HepG2 (cell line): Measurements from ENCODE around the gene PRXL2A. TPM values are rescaled to one million over a fixed set of nuclear protein-coding genes. Genes with fewer than 3 reads are reported as not detected.

Source experiments
- ATAC-seq: fragments of 200-7000 bp; cut with Tn5 transposase; 3 replicates; pipeline ENCODE4 v1.9.1; 2020; ENCODE audit warnings: mild to moderate bottlenecking, moderate library complexity
- BruUV-seq: library from RNA; stranded (reverse); fragments of 400-500 nt; replicated peaks from 2 replicates; lab custom pipeline; 2021; lab: Mats Ljungman, UMichigan
- CTCF ChIA-PET: fragments of 300-600 bp; formaldehyde crosslinking; extraction: SDS; loops from one replicate; lab custom pipeline; 2021; ENCODE audit warnings: low total read pairs, inconsistent platforms, low intra/inter-chr PET ratio; lab: Yijun Ruan, JAX
- POLR2A ChIA-PET: fragments of 350-600 bp; sonication (Branson Sonifier 250); formaldehyde crosslinking; loops from one replicate; lab custom pipeline; 2020; ENCODE audit warnings: antibody characterized with exemption, inconsistent platforms; lab: Yijun Ruan, JAX
- DNase-seq: peaks from one replicate; pipeline ENCODE4 v3.0.0-alpha.2; 2015; ENCODE audit warnings: low spot score
- FAIRE-seq: peaks from 3 replicates; lab custom pipeline; 2011; peaks lifted over from hg19 to GRCh38; lab: Jason Lieb, UNC
- H2AFZ ChIP-seq: one replicate; pipeline ENCODE4 v1.6.1; 2011; ENCODE audit warnings: low read length, inconsistent platforms
- H3K27ac ChIP-seq: fragments of 300-600 bp; 3 replicates; pipeline ENCODE4 v1.8.0; 2011; ENCODE audit warnings: mixed run types, mild to moderate bottlenecking, mixed read lengths, low read length, inconsistent platforms; ENCODE audit not compliant: insufficient read depth; ENCODE audit errors: extremely low read length
- H3K27me3 ChIP-seq, 2 experiments: fragments of 200-600 bp in 1 of 2; 2 replicates in 1 of 2; 3 replicates in 1 of 2; pipeline versions ENCODE4 v1.6.0 to v1.8.0; 2011; ENCODE audit warnings: low read length in 2 of 2, mild to moderate bottlenecking in 2 of 2, moderate library complexity in 2 of 2, inconsistent platforms in 1 of 2; ENCODE audit not compliant: insufficient read depth in 2 of 2, control insufficient read depth in 1 of 2
- H3K36me3 ChIP-seq, 2 experiments: fragments of 200-600 bp in 1 of 2; replicated peaks in 1 of 2; 2 replicates in 1 of 2; 3 replicates in 1 of 2; pipeline versions ENCODE4 v1.5.1 to v1.8.0; 2011; ENCODE audit warnings: low read length in 2 of 2, inconsistent platforms in 1 of 2; ENCODE audit not compliant: insufficient read depth in 2 of 2, control insufficient read depth in 1 of 2
- H3K4me1 ChIP-seq: 2 replicates; pipeline ENCODE4 v1.5.1; 2012; ENCODE audit warnings: low read length, inconsistent platforms; ENCODE audit not compliant: insufficient read depth
- H3K4me2 ChIP-seq: 2 replicates; pipeline ENCODE4 v1.6.0; 2011; ENCODE audit warnings: low read depth, low read length, inconsistent platforms
- H3K4me3 ChIP-seq, 3 experiments: fragments of 200-600 bp in 1 of 3; sonication (generic), shearing (Covaris generic) in 1 of 3; replicated peaks in 1 of 3; 2 replicates each; pipeline ENCODE4 v1.5.1; 2011 to 2016; ENCODE audit warnings: low read length in 3 of 3, inconsistent platforms in 2 of 3, low read depth in 2 of 3, mild to moderate bottlenecking in 2 of 3, control low read depth in 1 of 3, mixed read lengths in 1 of 3; ENCODE audit not compliant: insufficient read depth in 1 of 3
- H3K79me2 ChIP-seq: one replicate; pipeline ENCODE4 v1.6.1; 2011; ENCODE audit warnings: low read length, inconsistent platforms; ENCODE audit not compliant: insufficient read depth
- H3K9ac ChIP-seq: 2 replicates; pipeline ENCODE4 v1.6.0; 2011; ENCODE audit warnings: mild to moderate bottlenecking, low read depth, low read length, inconsistent platforms; ENCODE audit not compliant: insufficient read depth
- H3K9me3 ChIP-seq: 2 replicates; pipeline ENCODE4 v1.5.1; 2012; ENCODE audit warnings: mild to moderate bottlenecking, low read length
- H4K20me1 ChIP-seq: 2 replicates; pipeline ENCODE4 v1.6.0; 2011; ENCODE audit warnings: inconsistent platforms, mild to moderate bottlenecking, low read length, moderate library complexity; ENCODE audit not compliant: insufficient read depth
- HNF4A ChIP-seq: sonication (generic); formaldehyde crosslinking; IDR thresholded peaks from 2 replicates; pipeline ENCODE4 v1.4.0; 2020; ENCODE audit warnings: missing genetic modification reagents
- HNF4G ChIP-seq, 2 experiments: sonication (generic) in 1 of 2; formaldehyde crosslinking in 1 of 2; IDR thresholded peaks; 2 replicates each; pipeline versions ENCODE4 v1.4.0 to v1.6.1; 2011 to 2020; ENCODE audit warnings: borderline replicate concordance in 2 of 2, low read depth in 2 of 2, mild to moderate bottlenecking in 2 of 2, low read length in 1 of 2, missing genetic modification reagents in 1 of 2, moderate library complexity in 1 of 2
- HOXA3 ChIP-seq: sonication (generic); formaldehyde crosslinking; IDR thresholded peaks from 2 replicates; pipeline ENCODE4 v1.5.0; 2020; ENCODE audit warnings: missing genetic modification reagents
- KDM5A ChIP-seq: fragments of 200-600 bp; sonication (generic); IDR thresholded peaks from 2 replicates; pipeline ENCODE4 v1.7.0; 2018; ENCODE audit warnings: antibody characterized with exemption, mild to moderate bottlenecking, low read length, borderline replicate concordance
- KLF6 ChIP-seq: IDR thresholded peaks from 2 replicates; pipeline ENCODE4 v1.8.0; 2016; ENCODE audit warnings: missing biosample characterization, missing genetic modification reagents
- NFYC ChIP-seq: IDR thresholded peaks from 2 replicates; pipeline ENCODE4 v1.6.1; 2016; ENCODE audit warnings: missing genetic modification reagents, missing compliant biosample characterization
- REPIN1 ChIP-seq: sonication (generic); formaldehyde crosslinking; IDR thresholded peaks from 2 replicates; pipeline ENCODE4 v1.8.0; 2022; ENCODE audit warnings: missing genetic modification reagents, low read depth, mild to moderate bottlenecking, borderline replicate concordance
- SP4 ChIP-seq: sonication (generic); formaldehyde crosslinking; IDR thresholded peaks from 2 replicates; pipeline ENCODE4 v1.8.1; 2023; ENCODE audit warnings: mild to moderate bottlenecking, missing genetic modification reagents
- TBL1XR1 ChIP-seq: fragments of 150-350 bp; IDR thresholded peaks from 2 replicates; pipeline ENCODE4 v1.6.1; 2014; ENCODE audit warnings: borderline replicate concordance, low read length; ENCODE audit not compliant: partially characterized antibody
- ZNF343 ChIP-seq: sonication (generic); formaldehyde crosslinking; IDR thresholded peaks from 2 replicates; pipeline ENCODE4 v1.4.0; 2020; ENCODE audit warnings: mild to moderate bottlenecking, missing genetic modification reagents
- ZNF713 ChIP-seq: sonication (generic); formaldehyde crosslinking; IDR thresholded peaks from 2 replicates; pipeline ENCODE4 v1.4.0; 2020; ENCODE audit warnings: mild to moderate bottlenecking, missing genetic modification reagents
- ZNF747 ChIP-seq: sonication (generic); formaldehyde crosslinking; IDR thresholded peaks from 2 replicates; pipeline ENCODE4 v1.8.1; 2023; ENCODE audit warnings: missing genetic modification reagents, mild to moderate bottlenecking, borderline replicate concordance
- in situ Hi-C: cut with HindIII; loops from 2 replicates; pipeline ENCODE4 v1.10.0; 2017; ENCODE audit warnings: low pct_unique_long_range_greater_than_20kb; ENCODE audit not compliant: extremely low pct_ligation_motif_present
- intact Hi-C: fragments of 100-400 bp; cut with micrococcal nuclease; formaldehyde crosslinking; loops from one replicate; pipeline ENCODE4 v1.10.0; 2022; ENCODE audit not compliant: unreplicated experiment
- polyA plus RNA-seq, 8 experiments: library from polyadenylated mRNA; depleted of rRNA in 3 of 8; stranded (reverse) in 7 of 8; unstranded in 1 of 8; fragments of >200 nt; fragmentation: Illumina TruSeq in 4 of 8; extraction: Trizol in 4 of 8; gene quantifications; 2 replicates each; pipeline versions ENCODE4 v1.2.1 to v1.2.3, GENCODE V29; 2011 to 2016; ENCODE audit warnings: low read depth in 4 of 8, missing spikeins in 1 of 8, mixed read lengths in 1 of 8; ENCODE audit not compliant: insufficient read depth in 1 of 8
- total RNA-seq, 5 experiments: library from RNA; depleted of rRNA; stranded (reverse); fragments of >200 nt; fragmentation: Illumina TruSeq; extraction: Trizol; gene quantifications; 2 replicates each; pipeline ENCODE4 v1.2.3, GENCODE V29; 2016; ENCODE audit warnings: low read depth in 1 of 5
- TF ChIP-seq, protein P1 (sequence below): sonication (generic); formaldehyde crosslinking; IDR thresholded peaks from 2 replicates; pipeline ENCODE4 v1.4.0; 2020; ENCODE audit warnings: mild to moderate bottlenecking, missing genetic modification reagents
- TF ChIP-seq, protein P2 (sequence below): sonication (generic); formaldehyde crosslinking; IDR thresholded peaks from 2 replicates; pipeline ENCODE4 v1.4.0; 2020; ENCODE audit warnings: missing genetic modification reagents
- TF ChIP-seq, protein P3 (sequence below): IDR thresholded peaks from 2 replicates; pipeline ENCODE4 v1.6.1; 2012; ENCODE audit warnings: low read depth, low read length, improper control_type of control experiment
- TF ChIP-seq, protein P4 (sequence below): sonication (generic); formaldehyde crosslinking; IDR thresholded peaks from 2 replicates; pipeline ENCODE4 v1.5.1; 2020; ENCODE audit warnings: mild to moderate bottlenecking, moderate library complexity, missing genetic modification reagents

PRXL2A gene
- total and polyA plus RNA-seq, 2 of the 13 experiments (the other 11 are each of a cell fraction or from before 2014, with no cell fraction given) = 43.9 to 79.9 TPM

DNA sequence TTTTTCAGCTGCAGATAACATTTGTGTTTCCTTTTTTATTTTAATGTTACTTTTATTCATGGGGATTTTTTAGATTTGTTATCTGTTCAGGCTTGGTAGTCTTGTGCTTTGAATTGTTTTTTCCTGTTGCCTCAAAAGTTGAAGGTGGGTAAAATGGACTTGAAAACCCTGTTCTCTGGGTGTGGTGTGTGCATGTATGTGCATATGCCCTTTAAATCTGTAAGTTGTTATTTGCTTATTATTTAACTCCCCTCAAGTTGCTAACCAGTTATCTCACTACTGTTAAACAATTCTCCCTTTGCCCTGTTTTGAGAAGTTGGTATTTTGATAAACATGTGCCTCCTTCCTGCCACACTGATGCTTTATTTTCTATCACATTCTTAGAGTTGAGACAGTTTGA lies 76.3 kb downstream of the PRXL2A start:
- Histone ChIP-seq H3K9ac (no peak overlapping the region), H3K4me1 (peaks cover 71% of the 10 kb centered on the region), H4K20me1 (no peaks in the 10 kb centered on the region; the same call in 1 of the 2 replicates), H3K27ac (no peak overlapping the region), H3K4me2 (no peak overlapping the region), H3K4me3 (no peak overlapping the region), H3K9me3 (no peaks in the 10 kb centered on the region), H2AFZ (no peak overlapping the region), H3K79me2 (peaks cover 81% of the 10 kb centered on the region), H3K36me3 (peaks cover 10 to 19% of the 10 kb centered on the region in 2 experiments; a peak in 4 of 5 replicates), H3K27me3 (no peaks in the 10 kb centered on the region)
- no peak for ATAC-seq
- DNase-seq = no peak
- intact Hi-C loops (no loop called here), in situ Hi-C loops (no loop called here)
- POLR2A ChIA-PET = no interaction called here
- TF ChIP-seq HNF4G (IDR thresholded peaks at IDR 0.05; ENCODE audit: borderline replicate concordance, low read depth, low read length) = no peak
- no peak for TF ChIP-seq HNF4G (CRISPR knock-in tag; IDR thresholded peaks at IDR 0.05; ENCODE audit: borderline replicate concordance, low read depth)
- TF ChIP-seq ZNF343 = no peak
- no peak for TF ChIP-seq HOXA3 (CRISPR knock-in tag)
- TF ChIP-seq, protein P1, sequence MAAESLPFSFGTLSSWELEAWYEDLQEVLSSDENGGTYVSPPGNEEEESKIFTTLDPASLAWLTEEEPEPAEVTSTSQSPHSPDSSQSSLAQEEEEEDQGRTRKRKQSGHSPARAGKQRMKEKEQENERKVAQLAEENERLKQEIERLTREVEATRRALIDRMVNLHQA (CRISPR knock-in tag) = no peak
- no peak for TF ChIP-seq HNF4A (CRISPR knock-in tag)
- TF ChIP-seq SP4 (CRISPR knock-in tag) = no peak
- TF ChIP-seq, protein P2, sequence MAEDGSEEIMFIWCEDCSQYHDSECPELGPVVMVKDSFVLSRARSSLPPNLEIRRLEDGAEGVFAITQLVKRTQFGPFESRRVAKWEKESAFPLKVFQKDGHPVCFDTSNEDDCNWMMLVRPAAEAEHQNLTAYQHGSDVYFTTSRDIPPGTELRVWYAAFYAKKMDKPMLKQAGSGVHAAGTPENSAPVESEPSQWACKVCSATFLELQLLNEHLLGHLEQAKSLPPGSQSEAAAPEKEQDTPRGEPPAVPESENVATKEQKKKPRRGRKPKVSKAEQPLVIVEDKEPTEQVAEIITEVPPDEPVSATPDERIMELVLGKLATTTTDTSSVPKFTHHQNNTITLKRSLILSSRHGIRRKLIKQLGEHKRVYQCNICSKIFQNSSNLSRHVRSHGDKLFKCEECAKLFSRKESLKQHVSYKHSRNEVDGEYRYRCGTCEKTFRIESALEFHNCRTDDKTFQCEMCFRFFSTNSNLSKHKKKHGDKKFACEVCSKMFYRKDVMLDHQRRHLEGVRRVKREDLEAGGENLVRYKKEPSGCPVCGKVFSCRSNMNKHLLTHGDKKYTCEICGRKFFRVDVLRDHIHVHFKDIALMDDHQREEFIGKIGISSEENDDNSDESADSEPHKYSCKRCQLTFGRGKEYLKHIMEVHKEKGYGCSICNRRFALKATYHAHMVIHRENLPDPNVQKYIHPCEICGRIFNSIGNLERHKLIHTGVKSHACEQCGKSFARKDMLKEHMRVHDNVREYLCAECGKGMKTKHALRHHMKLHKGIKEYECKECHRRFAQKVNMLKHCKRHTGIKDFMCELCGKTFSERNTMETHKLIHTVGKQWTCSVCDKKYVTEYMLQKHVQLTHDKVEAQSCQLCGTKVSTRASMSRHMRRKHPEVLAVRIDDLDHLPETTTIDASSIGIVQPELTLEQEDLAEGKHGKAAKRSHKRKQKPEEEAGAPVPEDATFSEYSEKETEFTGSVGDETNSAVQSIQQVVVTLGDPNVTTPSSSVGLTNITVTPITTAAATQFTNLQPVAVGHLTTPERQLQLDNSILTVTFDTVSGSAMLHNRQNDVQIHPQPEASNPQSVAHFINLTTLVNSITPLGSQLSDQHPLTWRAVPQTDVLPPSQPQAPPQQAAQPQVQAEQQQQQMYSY = no peak
- TF ChIP-seq, protein P3, sequence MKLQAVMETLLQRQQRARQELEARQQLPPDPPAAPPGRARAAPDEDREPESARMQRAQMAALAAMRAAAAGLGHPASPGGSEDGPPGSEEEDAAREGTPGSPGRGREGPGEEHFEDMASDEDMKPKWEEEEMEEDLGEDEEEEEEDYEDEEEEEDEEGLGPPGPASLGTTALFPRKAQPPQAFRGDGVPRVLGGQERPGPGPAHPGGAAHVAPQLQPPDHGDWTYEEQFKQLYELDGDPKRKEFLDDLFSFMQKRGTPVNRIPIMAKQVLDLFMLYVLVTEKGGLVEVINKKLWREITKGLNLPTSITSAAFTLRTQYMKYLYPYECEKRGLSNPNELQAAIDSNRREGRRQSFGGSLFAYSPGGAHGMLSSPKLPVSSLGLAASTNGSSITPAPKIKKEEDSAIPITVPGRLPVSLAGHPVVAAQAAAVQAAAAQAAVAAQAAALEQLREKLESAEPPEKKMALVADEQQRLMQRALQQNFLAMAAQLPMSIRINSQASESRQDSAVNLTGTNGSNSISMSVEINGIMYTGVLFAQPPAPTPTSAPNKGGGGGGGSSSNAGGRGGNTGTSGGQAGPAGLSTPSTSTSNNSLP = no peak
- TF ChIP-seq REPIN1 (CRISPR knock-in tag) = no peak
- TF ChIP-seq, protein P4, sequence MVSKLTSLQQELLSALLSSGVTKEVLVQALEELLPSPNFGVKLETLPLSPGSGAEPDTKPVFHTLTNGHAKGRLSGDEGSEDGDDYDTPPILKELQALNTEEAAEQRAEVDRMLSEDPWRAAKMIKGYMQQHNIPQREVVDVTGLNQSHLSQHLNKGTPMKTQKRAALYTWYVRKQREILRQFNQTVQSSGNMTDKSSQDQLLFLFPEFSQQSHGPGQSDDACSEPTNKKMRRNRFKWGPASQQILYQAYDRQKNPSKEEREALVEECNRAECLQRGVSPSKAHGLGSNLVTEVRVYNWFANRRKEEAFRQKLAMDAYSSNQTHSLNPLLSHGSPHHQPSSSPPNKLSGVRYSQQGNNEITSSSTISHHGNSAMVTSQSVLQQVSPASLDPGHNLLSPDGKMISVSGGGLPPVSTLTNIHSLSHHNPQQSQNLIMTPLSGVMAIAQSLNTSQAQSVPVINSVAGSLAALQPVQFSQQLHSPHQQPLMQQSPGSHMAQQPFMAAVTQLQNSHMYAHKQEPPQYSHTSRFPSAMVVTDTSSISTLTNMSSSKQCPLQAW (CRISPR knock-in tag) = no peak
- TF ChIP-seq TBL1XR1 = no peak
- TF ChIP-seq ZNF747 (CRISPR knock-in tag) = no peak
- no peak for TF ChIP-seq KDM5A
- TF ChIP-seq NFYC = no peak
- no peak for TF ChIP-seq KLF6 (CRISPR knock-in tag)
- TF ChIP-seq ZNF713 (CRISPR knock-in tag) = no peak
- no peak for FAIRE-seq
- no TSS peak for BruUV-seq
- CTCF ChIA-PET = no interaction called here
